Colon (tissue), 2 donors: ENCODE data around the gene VAV2.

Experiments
- FAIRE-seq: peaks from 2 replicates; lab custom pipeline; 2012; peaks lifted over from hg19 to GRCh38; lab: Jason Lieb, UNC
- donor health status: control.
- donor health status: control.

VAV2 gene

GRCh38 chr9:133793471-133793870, 198.7 kb downstream of the VAV2 start:
- FAIRE-seq, result no peak

- no peak for FAIRE-seq
Measured at GRCh38 chr9:133792721-133793470, 199.2 kb downstream of the VAV2 start.

GRCh38 chr9:133791735-133792649, 200.1 kb downstream of the VAV2 start:
- FAIRE-seq, result no peak

GRCh38 chr9:133791069-133791468, 201.1 kb downstream of the VAV2 start:
- no peak for FAIRE-seq

GRCh38 chr9:133789778-133790177, 202.3 kb downstream of the VAV2 start:
- no peak for FAIRE-seq

- no peak for FAIRE-seq
Measured at GRCh38 chr9:133788819-133789717, 203.1 kb downstream of the VAV2 start.

GRCh38 chr9:133788045-133788818, 203.9 kb downstream of the VAV2 start:
- FAIRE-seq, result no peak

- no peak for FAIRE-seq
Measured at GRCh38 chr9:133787754-133788025, 204.4 kb downstream of the VAV2 start.

GRCh38 chr9:133786907-133787753, 205.0 kb downstream of the VAV2 start:
- FAIRE-seq, result no peak

GRCh38 chr9:133786371-133786753, 205.8 kb downstream of the VAV2 start:
- no peak for FAIRE-seq

- no peak for FAIRE-seq
Measured at GRCh38 chr9:133785753-133786370, 206.3 kb downstream of the VAV2 start.

GRCh38 chr9:133784731-133785561, 207.2 kb downstream of the VAV2 start:
- no peak for FAIRE-seq

- no peak for FAIRE-seq
Measured at GRCh38 chr9:133783331-133783731, 208.8 kb downstream of the VAV2 start.

GRCh38 chr9:133782157-133783130, 209.7 kb downstream of the VAV2 start:
- FAIRE-seq, result no peak

GRCh38 chr9:133781828-133782135, 210.3 kb downstream of the VAV2 start:
- FAIRE-seq, result no peak

GRCh38 chr9:133780962-133781827, 210.9 kb downstream of the VAV2 start:
- no peak for FAIRE-seq

- FAIRE-seq, result no peak
Measured at GRCh38 chr9:133780404-133780945, 211.6 kb downstream of the VAV2 start.
